ENCODE results near the gene SYT13. TPM values are rescaled to one million over a fixed set of nuclear protein-coding genes. Genes with fewer than 3 reads are reported as not detected.

Gene SYT13
- total RNA-seq, 1 experiment from 2014 or later = 4.3 TPM

DNA sequence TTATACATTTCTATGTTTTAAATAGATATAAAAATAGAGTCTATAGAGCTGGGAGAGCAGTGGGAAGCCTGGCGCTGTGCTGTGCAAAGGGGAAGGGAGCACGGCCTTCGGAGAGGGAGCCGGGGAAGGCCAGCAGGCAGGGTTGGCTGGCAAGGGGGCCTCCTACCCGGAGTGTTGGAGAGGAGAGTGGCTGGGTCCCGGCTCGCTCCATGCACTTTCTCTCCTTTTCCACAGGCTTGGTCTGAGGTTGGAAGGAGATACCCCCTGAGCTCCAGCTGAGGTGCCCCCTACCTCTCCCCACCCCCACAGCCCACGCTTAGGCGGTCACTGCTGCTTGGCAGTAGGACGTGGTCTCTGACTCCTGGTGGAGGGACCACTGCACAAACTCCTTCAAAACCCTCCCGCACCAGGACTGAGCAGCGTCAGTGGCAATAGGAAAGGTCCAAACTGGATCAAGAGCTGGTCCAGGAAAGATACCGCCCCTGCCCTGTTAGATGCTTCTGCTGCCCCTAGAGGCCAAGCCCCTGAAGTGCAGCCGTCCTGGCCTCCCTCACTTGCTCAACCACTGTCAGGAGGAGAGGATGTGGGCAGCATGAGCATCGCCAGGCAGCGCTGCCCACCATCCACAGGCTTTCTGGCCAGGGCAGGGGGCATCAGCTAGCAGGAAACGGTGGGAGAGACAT, 52.9 kb downstream of the SYT13 start:
- H2BK120ac ChIP-seq (ENCODE audit: low read depth, low read length, poor library complexity, severe bottlenecking) = no peak overlapping the region
- H3K36me3 Mint-ChIP-seq (ENCODE audit: insufficient read depth in 1 of 3, low read depth in 3 of 3) = no peaks in the 10 kb centered on the region
- no peak overlapping the region for H2BK15ac ChIP-seq (ENCODE audit: low read depth, low read length)
- H3K4me2 ChIP-seq (ENCODE audit: insufficient read depth, insufficient read length, low read length) = peak overlapping the region; percentile 13
- no peaks in the 10 kb centered on the region for H4K20me1 ChIP-seq (ENCODE audit: control insufficient read depth, insufficient read depth, insufficient read length)
- TF ChIP-seq, protein P1, sequence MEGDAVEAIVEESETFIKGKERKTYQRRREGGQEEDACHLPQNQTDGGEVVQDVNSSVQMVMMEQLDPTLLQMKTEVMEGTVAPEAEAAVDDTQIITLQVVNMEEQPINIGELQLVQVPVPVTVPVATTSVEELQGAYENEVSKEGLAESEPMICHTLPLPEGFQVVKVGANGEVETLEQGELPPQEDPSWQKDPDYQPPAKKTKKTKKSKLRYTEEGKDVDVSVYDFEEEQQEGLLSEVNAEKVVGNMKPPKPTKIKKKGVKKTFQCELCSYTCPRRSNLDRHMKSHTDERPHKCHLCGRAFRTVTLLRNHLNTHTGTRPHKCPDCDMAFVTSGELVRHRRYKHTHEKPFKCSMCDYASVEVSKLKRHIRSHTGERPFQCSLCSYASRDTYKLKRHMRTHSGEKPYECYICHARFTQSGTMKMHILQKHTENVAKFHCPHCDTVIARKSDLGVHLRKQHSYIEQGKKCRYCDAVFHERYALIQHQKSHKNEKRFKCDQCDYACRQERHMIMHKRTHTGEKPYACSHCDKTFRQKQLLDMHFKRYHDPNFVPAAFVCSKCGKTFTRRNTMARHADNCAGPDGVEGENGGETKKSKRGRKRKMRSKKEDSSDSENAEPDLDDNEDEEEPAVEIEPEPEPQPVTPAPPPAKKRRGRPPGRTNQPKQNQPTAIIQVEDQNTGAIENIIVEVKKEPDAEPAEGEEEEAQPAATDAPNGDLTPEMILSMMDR (conservative IDR thresholded peaks at IDR 0.05) = peak; percentile 84
- H3T11ph ChIP-seq (ENCODE audit: low read length) = no peak overlapping the region
- no peak overlapping the region for H2AK5ac ChIP-seq (ENCODE audit: insufficient read length, low read length)
- H3K79me1 ChIP-seq (ENCODE audit: insufficient read depth, low read depth, low read length, poor library complexity, severe bottlenecking) = no peaks in the 10 kb centered on the region
- H4K91ac ChIP-seq (ENCODE audit: insufficient read length, low read depth, low read length) = no peak overlapping the region
- H3K9me3 Mint-ChIP-seq = no peaks in the 10 kb centered on the region
- H2BK12ac ChIP-seq (ENCODE audit: insufficient read length, low read depth, low read length) = no peak overlapping the region
- H3K4me1 Mint-ChIP-seq = peaks cover 4 to 8% of the 10 kb centered on the region in 2 experiments
- H3K79me2 ChIP-seq (ENCODE audit: insufficient read depth, low read length) = no peaks in the 10 kb centered on the region
- no peaks in the 10 kb centered on the region; the same call in 1 of the 2 replicates for H3K4me1 ChIP-seq (ENCODE audit: insufficient read depth, low read length)
- H2BK20ac ChIP-seq (ENCODE audit: low read depth, low read length, poor library complexity, severe bottlenecking) = no peak overlapping the region
- no peak overlapping the region for H2AFZ ChIP-seq (ENCODE audit: low read length)
- no peak overlapping the region for H4K8ac ChIP-seq (replicated peaks; ENCODE audit: insufficient read length, low read depth, low read length)
- WGBS (ENCODE audit: extremely low coverage, insufficient read length, low lambda C conversion rate) = no CpG with 5 or more reads among the region's 17 CpGs
- DNase-seq = peak; percentile 86
- no peak overlapping the region for H3K9ac ChIP-seq (ENCODE audit: extremely low read depth, insufficient read length, low read length)
- no peaks in the 10 kb centered on the region for H3K27me3 ChIP-seq (ENCODE audit: insufficient read depth, low read length)
- no peak overlapping the region for H3K23ac ChIP-seq (ENCODE audit: insufficient read length, low read depth, low read length)
- no peak overlapping the region for H3K4ac ChIP-seq (ENCODE audit: low read depth, low read length)
- no peaks in the 10 kb centered on the region for H3K9me3 ChIP-seq (ENCODE audit: control insufficient read depth, low read depth, low read length)
- no peak overlapping the region for H3K18ac ChIP-seq (ENCODE audit: insufficient read length, low read depth, low read length)
- H3K27me3 Mint-ChIP-seq (ENCODE audit: low read depth) = peaks cover 19% of the 10 kb centered on the region
- H2BK5ac ChIP-seq (ENCODE audit: insufficient read length, low read length) = no peak overlapping the region
- H3K27ac Mint-ChIP-seq = peak overlapping the region in 1 of 3 experiments; percentile 27; a peak in 1 of 7 replicates
- H3K27ac ChIP-seq (ENCODE audit: insufficient read length, low read depth, low read length) = no peak overlapping the region
- no peak overlapping the region for H3K56ac ChIP-seq (ENCODE audit: insufficient read length, low read depth, low read length)
- no peak overlapping the region; the same call in 1 of the 2 replicates for H3K14ac ChIP-seq (ENCODE audit: insufficient read depth, low read length)
- no peaks in the 10 kb centered on the region for H3K23me2 ChIP-seq (ENCODE audit: insufficient read length, low read depth, low read length, poor library complexity, severe bottlenecking)
- no peak overlapping the region for H3K4me3 Mint-ChIP-seq
- no peak overlapping the region for H4K5ac ChIP-seq (ENCODE audit: insufficient read length, low read depth, low read length)
